ENCODE data around the gene MICU1. TPM values are rescaled to one million over a fixed set of nuclear protein-coding genes. Genes with fewer than 3 reads are reported as not detected.
A peak's percentile ranks its signal among the peaks of the same experiment; 100 is the strongest.

MICU1 gene
- total RNA-seq, 4 donors from 2014 or later, result 31.7 to 82.5 (median 37.1) TPM

DNA sequence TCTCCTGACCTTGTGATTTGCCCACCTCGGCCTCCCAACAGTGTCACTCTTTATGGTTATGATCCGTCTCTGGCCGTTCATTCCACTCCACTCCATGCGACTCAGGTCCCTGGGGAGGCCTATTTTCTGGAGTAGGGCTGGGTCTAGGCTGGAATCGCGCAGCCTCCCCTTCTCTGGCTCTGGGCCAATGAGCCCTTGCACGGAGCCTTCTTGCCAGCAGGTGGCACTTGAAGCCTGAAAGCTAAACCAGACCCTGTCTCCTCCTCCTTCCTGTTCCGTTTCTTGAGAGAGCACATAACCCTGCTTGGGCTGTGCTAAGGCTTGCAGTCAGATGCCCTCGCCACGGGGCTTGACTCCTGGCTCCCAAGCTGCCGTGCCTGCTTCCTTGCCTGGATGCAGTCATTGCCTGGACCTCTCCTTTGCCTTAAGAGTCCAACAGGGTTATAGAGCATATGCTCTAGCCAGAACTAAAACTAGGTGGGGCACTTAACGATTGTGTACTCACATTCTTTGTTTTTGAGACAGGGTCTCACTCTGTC, 261.6 kb downstream of the MICU1 start:
- TF ChIP-seq, protein P1, sequence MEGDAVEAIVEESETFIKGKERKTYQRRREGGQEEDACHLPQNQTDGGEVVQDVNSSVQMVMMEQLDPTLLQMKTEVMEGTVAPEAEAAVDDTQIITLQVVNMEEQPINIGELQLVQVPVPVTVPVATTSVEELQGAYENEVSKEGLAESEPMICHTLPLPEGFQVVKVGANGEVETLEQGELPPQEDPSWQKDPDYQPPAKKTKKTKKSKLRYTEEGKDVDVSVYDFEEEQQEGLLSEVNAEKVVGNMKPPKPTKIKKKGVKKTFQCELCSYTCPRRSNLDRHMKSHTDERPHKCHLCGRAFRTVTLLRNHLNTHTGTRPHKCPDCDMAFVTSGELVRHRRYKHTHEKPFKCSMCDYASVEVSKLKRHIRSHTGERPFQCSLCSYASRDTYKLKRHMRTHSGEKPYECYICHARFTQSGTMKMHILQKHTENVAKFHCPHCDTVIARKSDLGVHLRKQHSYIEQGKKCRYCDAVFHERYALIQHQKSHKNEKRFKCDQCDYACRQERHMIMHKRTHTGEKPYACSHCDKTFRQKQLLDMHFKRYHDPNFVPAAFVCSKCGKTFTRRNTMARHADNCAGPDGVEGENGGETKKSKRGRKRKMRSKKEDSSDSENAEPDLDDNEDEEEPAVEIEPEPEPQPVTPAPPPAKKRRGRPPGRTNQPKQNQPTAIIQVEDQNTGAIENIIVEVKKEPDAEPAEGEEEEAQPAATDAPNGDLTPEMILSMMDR (IDR thresholded peaks at IDR 0.05), result peak; percentile 75 to 95 (median 94)
- TF ChIP-seq POLR2A (IDR thresholded peaks at IDR 0.05), result no peak
- H3K4me1 ChIP-seq, result peaks cover 0 to 9% (median 4%) of the 10 kb centered on the region in 4 donors
- DNase-seq, result peak; percentile 83 to 93 (median 84)
- H3K4me3 ChIP-seq, result peak overlapping the region in 2 of 4 donors; percentile 2 to 3
- no peaks in the 10 kb centered on the region for H3K27me3 ChIP-seq
- no peaks in the 10 kb centered on the region for H3K9me3 ChIP-seq
- peak overlapping the region in 1 of 4 donors; percentile 63 for H3K27ac ChIP-seq
- peaks cover 0 to 10% (median 0%) of the 10 kb centered on the region in 3 donors for H3K36me3 ChIP-seq

DNA sequence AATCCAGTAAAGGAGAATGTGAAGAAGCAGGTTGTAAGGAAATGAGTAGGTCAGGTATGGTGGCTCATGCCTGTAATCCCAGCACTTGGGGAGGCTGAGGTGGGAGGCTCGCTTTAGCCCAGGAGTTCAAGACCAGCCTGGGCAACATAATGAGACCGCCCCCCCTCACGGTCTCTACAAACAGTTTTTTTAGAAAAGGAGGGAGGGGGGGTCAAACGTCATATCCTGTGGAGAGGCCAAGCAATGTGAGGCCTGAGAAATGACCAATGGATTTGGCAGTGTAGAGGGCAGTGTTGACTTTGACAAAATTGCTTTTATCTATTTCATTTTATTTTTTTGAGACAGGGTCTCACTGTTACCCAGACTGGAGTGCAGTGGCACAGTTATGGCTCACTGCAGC, 268.9 kb downstream of the MICU1 start:
- DNase-seq, result no peak
- Histone ChIP-seq H3K27ac (no peak overlapping the region), H3K27me3 (no peaks in the 10 kb centered on the region), H3K36me3 (no peaks in the 10 kb centered on the region), H3K4me1 (peaks cover 5 to 20% (median 9%) of the 10 kb centered on the region in 4 donors), H3K4me3 (no peak overlapping the region), H3K9me3 (no peaks in the 10 kb centered on the region)
- TF ChIP-seq POLR2A (IDR thresholded peaks at IDR 0.05), result no peak
- TF ChIP-seq, protein P1 (IDR thresholded peaks at IDR 0.05), result no peak

DNA sequence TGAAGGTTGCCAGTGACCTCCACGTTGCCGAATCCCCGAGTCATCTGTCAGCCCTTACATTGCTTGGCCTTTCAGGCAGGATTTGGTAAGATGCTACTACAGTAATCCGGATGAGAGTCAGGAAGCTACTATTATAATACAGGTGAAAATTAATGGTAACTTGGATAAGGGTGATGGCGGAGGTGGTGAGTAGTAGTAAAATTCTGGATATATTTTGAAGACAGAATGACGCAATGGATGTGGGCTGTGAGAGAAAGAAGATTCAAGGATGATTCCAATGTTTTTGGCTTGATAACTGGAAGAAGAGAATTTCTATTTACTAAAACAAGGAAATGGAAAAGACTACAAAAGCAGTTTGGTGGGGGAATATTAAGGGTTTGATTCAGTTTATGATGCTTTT, 269.8 kb downstream of the MICU1 start:
- no peak for DNase-seq
- Histone ChIP-seq H3K36me3 (no peaks in the 10 kb centered on the region), H3K4me1 (peaks cover 5 to 20% (median 9%) of the 10 kb centered on the region in 4 donors), H3K4me3 (no peak overlapping the region), H3K9me3 (no peaks in the 10 kb centered on the region), H3K27ac (no peak overlapping the region), H3K27me3 (no peaks in the 10 kb centered on the region)
- TF ChIP-seq POLR2A (IDR thresholded peaks at IDR 0.05), result no peak
- TF ChIP-seq, protein P1 (IDR thresholded peaks at IDR 0.05), result no peak

DNA sequence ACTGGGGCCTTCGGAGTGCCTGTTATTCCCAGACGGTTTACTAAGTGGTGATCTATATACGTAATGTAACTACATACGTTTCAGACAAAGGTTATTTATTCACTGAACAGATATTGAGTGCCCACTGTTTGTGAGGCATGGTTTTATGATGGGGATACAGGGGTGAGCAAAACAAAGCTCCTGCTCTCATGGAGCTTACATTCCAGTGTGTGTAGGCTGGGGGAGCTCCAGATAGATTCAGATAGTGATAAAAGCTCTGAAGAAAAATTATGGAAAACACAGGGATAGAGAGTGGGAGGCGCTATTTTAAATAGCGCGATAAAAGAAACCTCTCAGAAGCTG, 270.7 kb downstream of the MICU1 start:
- H3K4me3 ChIP-seq, result peak overlapping the region; percentile 57 to 90 (median 82)
- H3K27ac ChIP-seq, result peak overlapping the region; percentile 83 to 98 (median 96)
- no peak for DNase-seq
- H3K4me1 ChIP-seq, result peaks cover 5 to 20% (median 9%) of the 10 kb centered on the region in 4 donors
- no peak for TF ChIP-seq POLR2A (IDR thresholded peaks at IDR 0.05)
- TF ChIP-seq, protein P1 (IDR thresholded peaks at IDR 0.05), result no peak
- peaks cover 0 to under 1% (median 0%) of the 10 kb centered on the region in 3 donors for H3K36me3 ChIP-seq
- no peaks in the 10 kb centered on the region for H3K27me3 ChIP-seq
- H3K9me3 ChIP-seq, result no peaks in the 10 kb centered on the region

DNA sequence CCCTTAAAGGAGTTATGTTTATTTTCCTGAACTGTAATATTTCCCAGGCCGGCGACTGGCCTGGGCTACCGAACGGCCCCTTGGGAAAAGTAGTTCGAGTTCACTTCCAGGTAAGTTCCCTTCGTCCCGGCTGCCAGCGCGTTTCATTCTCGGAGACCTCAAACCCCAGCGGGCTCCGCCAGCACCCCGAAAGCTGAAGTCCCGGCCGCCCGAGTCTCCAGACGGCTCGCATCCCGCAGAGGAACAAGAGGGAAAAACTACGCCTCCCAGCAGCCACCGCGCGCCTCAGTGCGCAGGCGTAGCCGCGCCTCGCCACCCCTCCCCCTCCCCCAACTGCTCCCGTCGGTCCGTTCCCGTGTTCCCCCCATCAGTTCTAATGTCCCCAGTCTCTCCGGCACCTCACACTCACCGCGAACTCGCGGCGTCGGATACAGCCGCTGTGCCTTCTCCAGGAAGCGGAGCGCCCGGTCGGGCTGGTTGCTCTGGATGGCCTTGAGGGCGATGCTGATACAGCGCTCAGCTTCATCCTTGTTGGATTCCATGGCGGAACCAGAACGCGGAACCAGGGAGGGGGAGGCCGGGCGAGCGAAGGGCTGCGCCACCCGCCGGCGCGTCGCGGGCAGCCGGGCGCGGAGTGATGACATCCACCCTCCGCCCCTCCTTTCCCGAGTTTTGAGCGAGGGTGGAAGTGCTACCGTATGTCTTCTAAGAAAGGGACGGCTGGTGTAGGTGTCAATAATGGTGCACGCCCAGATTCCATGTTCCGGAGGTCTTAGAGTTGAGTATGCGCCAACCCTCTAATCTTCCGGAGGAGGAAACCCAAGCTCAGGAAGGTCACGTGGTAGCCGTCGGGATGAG, 271.3 kb downstream of the MICU1 start, which contains the start of gene DNAJB12:
Gene DNAJB12 (minus strand): TSS at position 564 of the 858 bp plus-strand sequence. CDS start 22 bp downstream, at position 542.
- Histone ChIP-seq H3K4me3 (peak within 1 kb of the TSS; percentile 57 to 90 (median 82)), H3K27ac (peak within 1 kb of the TSS; percentile 83 to 98 (median 96)), H3K27me3 (no peaks in the 10 kb centered on the region), H3K9me3 (no peaks in the 10 kb centered on the region), H3K36me3 (peaks cover 0 to 7% (median 0%) of the 10 kb centered on the region in 3 donors), H3K4me1 (peaks cover 5 to 20% (median 9%) of the 10 kb centered on the region in 4 donors)
- peak; percentile 78 to 94 (median 94) for DNase-seq
- TF ChIP-seq, protein P1 (IDR thresholded peaks at IDR 0.05), result no peak
- peak; percentile 71 to 75 for TF ChIP-seq POLR2A (IDR thresholded peaks at IDR 0.05)
